Activated CD4-positive, alpha-beta T cell treated with anti-CD3 and anti-CD28 coated beads, Interleukin-2, amount 50 U/mL, for 48 hours (primary cell): Measurements from ENCODE around the gene DUSP22.

ENCODE experiments used
- DNase-seq, 2 experiments: peaks; one replicate each; pipeline ENCODE4 v3.0.0-alpha.2; 2020

DUSP22 gene

DNA sequence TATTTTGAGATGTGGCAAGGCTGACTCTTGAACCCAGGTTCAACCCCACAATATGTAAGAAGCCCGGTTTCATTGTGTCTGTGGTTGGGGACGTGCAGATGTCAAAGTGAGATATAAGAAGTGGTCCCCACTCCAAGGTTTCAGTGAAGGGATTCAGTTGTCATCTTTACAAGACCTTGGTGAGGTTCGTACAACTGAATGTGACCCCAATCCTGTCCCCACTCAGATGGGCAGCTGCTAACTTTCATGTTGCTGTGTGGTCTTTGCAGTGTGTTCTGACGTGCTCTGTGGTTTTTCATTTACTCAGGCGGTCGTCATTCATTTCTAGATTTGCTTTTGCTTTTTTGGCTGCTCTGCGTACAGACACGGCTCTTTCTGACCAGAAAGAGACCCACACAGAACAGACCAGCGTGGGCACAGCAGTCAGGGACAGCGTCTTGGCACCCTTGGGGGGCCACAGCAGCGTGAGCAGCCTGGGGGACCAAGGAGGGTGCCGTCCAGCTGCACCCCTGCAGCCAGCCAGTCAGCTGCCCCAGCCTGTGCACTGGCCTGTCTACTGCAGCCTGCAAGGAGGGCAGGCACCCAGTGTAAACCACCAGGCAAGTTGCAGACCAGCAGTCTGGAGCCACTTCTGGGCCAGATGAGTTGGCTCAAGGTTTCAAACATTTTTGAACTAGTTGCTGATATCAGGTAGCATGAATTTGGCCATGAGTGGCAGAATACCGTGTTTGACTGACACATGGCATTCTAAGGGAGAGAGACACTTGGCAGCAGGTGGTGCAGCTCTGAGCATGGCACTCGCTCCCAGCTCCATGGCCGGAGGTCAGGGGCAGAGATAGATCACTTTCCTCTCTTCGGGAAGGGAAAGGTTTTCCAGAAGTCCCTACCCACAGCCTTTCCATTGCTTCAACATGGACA lies 49.9 kb downstream of the DUSP22 start:
- no peak for DNase-seq

DNA sequence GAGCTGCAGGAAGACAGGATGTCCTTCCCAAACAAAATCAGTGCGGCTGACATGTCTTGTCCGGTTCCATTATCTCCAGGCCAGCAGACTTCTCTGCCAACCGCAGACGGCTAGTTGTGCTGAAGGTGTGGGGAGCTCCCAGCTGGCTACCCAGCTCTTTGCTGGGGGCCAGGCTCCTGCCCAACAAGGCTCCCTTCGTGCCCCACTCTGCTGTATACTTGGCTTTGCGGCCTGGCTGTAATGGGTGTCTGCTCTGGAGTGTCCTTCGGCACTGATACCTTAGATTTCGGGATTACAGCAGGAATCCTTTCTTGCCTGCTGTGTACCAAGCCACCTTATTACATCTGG lies 50.5 kb downstream of the DUSP22 start:
- DNase-seq: no peak

DNA sequence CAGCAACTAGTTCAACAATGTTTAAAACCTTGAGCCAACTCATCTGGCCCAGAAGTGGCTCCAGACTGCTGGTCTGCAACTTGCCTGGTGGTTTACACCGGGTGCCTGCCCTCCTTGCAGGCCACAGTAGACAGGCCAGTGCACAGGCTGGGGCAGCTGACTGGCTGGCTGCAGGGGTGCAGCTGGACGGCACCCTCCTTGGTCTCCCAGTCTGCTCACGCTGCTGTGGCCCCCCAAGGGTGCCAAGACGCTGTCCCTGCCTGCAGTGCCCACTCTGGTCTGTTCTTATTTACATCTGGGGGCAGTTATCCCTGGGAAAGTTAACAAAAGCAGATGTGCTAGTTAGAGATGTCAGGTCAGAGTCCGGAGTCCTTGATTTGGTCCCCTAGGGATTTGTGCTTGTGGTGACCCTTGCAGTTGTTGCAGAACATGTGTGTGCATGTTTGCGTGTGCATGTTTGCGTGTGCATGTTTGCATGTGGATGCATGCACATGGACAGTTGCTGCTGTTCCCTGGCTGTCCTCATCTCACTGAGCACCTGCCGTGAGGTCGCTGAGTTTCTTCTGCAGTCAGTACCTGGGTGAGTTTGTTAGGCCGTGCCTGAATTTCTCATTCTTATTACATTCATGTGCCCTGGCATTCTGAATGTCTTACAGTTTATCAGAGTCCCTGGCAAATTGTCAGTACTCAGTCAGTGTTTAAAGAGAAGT lies 51.1 kb downstream of the DUSP22 start:
- DNase-seq: no peak

DNA sequence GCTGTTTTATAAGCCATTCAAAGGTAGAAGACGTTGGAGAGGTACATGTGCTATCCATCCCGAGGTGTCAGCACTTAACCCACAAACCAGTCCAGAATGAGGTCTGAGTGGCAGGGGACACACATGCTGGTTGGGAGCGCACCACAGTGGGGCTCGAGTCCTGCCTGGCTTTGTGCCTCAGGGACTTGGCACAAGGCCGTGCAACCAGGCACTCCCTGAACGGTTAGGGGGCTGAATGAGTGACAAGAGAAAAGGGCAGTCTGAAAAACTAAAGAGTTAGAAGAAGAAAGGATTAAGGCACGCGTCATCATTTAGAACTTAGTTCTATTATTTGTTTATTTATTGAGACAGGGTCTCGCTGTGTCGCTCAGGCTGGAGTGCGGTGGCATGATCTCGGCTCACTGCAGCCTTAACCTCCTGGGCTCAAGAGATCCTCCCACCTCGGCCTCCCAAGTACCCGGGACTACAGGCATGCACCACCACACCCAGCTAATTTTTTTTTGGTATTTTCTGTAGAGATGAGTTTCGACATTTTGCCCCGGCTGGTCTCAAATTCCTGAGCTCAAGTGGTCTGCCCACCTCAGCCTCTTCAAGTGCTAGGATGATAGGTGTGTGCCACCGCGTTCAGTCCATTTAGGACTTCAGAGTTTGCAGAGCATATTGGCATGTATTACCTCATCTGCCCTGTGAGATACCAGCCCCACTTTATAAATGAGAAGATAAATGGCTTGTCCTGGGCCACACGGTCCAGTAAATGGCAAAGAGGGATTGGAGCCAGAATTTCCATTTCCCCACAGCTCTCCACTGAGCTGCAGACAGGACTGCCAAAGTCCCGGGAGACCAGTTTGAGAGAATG lies 51.9 kb downstream of the DUSP22 start:
- DNase-seq: no peak

DNA sequence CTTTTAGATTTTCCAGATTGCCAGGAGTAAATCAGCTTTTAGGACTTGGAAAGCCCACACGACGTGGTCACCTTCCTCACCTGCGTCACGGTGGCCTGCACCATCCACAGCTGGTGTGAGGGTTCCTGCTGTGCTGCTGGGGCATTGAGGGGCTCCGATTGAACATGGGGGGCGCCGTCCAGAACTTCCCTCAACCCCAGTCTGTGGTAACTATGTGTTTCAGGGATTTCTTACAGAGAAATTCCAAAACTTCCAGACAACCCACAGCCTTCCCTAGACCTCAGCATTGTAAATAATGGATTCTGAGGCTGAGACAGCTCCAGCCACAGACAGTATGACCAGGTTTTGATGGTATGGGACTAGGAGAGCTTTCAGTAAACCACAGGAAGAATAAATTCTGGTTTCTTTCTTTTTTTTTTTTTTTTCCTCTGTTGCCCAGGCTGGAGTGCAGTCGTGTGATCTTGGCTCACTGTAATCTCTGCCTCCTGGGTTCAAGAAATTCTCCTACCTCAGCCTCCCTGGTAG lies 52.6 kb downstream of the DUSP22 start:
- DNase-seq: no peak

DNA sequence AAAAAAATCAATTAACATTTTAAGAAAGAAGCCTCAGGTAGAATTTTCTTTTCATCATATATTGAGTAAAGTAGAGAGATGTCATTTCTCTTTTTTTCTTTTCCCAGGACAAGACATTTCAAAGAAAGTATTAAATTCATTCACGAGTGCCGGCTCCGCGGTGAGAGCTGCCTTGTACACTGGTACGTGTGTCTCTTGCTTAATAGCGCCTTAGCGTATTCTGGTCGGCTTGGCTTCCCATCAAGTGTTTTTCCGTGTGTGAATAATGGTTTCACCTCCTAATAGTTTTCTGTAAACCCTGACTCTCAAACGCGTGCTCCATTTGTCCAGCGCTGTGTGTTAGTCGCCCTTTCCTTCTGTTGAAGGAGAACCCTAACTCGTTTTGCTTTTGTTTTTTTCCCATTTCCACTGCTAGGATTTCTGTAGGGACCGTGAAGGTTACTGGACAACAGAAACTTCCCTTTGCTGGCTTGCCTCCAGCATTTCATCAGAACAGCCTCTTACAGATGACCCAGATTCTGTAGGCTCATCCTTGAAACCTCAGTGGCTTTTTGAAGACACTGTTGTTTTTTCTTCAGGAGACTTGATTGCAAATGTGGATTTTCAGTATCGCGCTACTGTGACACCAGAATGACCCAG lies 53.6 kb downstream of the DUSP22 start:
- no peak for DNase-seq

DNA sequence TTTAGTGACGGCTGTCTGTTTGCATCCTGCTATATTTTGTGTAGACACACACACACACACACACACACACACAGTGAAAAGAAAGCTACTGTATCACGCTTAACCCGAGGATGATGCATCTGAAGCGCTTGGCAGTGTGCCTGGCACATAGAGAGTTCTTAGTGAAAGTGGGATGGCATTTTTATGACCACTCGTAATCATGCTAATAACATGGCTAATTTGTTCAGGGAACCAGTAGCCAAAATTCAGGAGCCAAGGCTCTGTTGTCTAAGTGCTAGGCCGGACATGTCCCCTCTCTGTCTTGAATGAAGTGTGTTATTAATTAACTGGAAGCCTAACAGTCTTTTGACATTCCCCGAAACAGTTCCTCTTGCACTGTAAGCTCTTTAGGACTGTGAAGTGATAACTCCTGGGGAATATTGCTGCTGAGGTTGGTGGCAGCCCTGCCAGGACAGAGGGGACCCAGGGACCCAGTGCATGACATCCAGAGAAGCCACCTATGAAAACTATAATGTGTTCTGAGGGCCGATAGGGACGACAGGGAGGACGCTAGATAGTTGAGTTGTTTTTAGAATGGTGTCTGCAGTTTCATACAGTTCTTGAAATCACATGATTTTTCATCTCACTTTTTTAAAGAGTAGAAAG lies 54.2 kb downstream of the DUSP22 start:
- no peak for DNase-seq

DNA sequence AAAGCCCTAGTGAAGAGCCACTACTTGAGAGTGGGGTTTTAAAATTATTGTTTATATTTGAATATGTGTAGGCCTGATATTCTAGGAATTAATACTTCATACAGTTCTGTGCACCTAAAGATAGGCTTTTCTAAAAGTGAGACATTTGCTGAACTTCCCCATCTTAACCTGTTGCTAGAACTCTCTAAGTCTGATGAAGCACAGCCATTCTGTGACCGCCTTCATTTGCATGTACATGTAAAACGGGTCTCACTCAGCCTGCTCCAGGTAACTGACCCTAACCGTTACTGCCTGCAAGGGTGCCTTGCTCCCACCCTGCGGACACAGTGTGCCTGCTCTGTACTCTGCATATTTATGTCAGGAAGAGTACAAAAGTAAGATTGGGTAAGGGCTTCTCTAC lies 54.9 kb downstream of the DUSP22 start:
- no peak for DNase-seq

DNA sequence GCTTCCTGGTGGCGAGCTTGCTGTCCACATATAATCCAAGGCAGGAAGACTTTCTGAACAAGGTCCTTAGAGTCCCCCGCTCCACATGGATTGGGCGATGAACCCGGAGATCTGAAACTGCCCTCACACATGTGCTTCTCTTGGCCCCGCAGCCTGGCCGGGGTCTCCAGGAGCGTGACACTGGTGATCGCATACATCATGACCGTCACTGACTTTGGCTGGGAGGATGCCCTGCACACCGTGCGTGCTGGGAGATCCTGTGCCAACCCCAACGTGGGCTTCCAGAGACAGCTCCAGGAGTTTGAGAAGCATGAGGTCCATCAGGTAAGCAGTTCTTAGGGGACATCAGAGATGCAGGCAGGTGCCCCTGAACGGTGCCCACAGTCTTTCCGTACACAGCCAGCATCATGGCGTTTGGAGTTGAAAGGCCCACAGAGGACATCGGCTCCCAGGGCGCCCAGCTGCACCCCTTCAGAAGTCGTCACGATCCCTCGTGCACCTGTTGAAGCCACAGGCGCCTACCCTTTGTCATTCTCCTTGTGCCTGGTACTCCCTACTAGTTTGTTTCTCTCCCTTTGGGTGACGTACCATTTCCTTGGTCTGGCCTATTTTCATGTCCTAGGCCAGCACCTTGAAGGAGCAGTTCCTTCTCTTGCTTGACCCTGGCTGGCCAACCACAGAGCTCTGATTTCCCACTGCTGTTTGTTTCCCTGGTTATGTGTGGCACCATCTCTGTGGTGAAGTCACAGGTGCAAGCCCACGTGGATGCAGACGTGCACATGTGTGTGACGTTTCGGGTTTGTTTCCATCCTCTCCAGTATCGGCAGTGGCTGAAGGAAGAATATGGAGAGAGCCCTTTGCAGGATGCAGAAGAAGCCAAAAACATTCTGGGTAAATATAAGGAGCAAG lies 55.9 kb downstream of the DUSP22 start:
- DNase-seq: no peak

DNA sequence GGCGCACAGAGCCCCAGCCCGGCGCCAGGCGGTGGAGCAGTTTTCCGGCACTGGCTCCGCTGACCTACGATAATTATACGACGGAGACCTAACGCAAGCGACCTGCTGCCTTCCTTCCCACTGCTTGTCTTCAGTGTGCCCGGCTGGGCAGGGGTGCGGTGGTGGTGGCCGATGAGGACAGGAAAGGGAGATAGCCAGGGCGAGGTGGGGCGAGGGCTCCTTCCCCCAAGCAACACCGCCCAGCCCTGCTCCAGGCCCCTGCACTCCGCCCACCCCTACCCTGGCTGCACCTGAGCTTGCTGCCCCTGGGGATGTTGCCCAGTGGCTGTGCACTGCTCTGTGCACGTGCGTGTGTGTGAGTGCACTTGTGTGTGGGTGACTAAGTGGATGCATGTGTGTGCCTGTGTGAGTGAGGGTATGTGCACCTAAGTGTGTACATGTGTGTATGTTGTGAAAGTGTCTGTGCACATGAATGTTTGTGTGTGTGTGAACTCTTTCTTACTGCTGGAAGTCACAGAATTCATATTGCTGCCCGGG lies 56.6 kb downstream of the DUSP22 start:
- DNase-seq: no peak

DNA sequence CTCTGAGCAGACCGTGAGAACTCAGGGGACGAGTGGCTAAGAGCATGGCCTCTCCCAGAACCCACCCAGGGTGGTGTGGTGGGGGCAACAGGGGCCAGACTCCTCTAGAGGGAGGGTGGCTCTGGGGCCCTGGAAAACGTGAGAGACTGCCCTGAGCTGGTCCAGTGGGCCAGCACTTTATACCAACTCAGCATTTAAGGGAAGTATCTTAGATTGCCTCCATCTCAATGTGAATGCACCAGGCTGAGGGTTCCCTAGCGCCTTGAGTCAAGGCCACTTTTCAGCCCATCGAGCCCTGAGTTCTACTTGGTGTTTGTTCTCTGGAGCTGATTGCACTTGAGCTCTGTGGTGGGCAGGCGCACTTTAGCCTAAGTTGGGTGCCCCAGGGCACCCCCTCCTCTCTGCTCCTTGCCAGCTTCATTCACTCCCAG lies 57.2 kb downstream of the DUSP22 start:
- DNase-seq: no peak

DNA sequence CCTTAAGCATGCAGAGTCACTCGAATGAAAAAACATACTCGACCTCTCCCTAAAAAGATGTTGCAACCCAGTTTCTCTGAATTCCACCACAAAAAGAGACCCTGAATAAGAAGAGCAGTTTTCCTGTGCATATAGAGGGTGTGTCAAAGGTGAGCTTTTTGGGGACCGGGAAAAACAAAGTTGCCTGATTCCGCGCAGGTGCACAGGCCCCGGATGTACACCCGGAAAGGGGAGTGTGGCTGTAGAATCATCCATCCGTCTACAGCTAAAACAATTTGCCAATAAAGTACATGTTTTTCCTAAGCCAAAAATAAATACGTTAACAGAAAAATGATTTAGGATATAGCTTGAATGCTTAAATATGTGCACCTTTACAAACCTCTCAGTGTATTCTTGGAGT lies 58.1 kb downstream of the DUSP22 start:
- no peak for DNase-seq

DNA sequence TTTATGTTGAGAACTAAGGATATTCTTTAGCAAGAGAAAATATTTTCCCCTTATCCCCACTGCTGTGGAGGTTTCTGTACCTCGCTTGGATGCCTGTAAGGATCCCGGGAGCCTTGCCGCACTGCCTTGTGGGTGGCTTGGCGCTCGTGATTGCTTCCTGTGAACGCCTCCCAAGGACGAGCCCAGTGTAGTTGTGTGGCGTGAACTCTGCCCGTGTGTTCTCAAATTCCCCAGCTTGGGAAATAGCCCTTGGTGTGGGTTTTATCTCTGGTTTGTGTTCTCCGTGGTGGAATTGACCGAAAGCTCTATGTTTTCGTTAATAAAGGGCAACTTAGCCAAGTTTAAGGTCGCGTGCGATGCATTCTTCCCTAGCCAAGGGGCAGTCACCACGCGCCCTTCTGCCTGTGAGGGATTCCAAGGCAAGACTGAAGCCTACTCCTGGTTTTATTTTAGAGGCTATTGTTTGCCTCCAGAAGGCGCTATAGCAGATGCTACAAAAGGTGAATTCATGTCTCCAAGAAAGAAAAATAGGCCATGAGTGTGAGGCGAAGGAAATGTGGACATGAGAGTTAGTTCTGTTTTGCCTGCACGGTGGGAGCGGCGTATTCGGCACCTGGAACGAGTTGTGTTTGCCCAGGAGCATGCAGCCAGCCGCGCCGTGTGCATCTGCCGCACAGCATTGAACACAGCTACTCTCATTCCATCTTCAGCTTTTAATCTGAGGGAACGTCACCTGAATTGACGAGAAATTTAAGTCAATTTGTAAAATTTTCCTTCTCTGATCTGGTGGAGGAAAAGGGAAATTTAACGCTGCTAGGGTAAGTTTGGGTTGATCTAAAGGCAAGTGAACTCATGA lies 59.0 kb downstream of the DUSP22 start:
- no peak for DNase-seq

DNA sequence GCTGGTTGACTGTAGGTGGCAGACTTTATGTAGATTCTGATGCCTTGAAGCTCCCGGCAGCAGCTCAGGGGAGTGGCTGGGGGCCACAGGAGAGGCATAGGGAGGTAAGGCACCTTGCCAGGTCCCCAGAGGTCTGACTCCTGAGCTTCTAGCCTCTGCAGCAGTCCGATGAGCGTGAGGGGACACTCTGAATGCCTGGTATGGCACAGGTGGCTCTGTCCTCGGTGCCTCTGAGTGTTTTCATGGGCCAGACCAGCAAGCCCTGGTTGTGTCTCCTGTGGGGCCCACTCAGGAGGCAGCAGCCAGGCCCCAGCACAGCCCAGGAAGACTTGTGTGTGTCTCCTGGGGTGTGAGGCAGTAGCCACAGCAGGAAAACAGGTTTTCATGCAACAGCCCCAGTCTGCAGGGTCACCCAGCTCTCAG lies 59.6 kb downstream of the DUSP22 start:
- no peak for DNase-seq

DNA sequence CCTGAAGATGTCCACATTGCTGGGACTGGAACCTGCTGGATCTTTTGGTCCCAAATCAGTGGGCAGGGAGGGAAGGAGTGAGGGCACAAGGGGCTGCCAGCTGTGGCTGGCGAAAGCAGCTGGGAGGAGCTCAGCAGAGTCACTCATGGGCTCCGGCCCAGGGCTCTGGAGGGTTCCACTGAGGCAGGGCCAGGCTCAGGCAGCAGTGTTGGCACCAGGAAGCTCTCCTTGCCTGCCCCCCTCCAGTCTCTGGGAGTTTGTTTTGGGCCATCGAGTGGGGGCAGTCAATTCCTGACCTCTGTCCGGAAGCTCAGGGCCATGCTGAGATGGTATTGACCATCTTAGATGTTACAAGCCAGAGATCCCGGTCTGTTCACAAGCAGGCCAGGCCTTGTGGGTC lies 60.2 kb downstream of the DUSP22 start:
- no peak for DNase-seq

DNA sequence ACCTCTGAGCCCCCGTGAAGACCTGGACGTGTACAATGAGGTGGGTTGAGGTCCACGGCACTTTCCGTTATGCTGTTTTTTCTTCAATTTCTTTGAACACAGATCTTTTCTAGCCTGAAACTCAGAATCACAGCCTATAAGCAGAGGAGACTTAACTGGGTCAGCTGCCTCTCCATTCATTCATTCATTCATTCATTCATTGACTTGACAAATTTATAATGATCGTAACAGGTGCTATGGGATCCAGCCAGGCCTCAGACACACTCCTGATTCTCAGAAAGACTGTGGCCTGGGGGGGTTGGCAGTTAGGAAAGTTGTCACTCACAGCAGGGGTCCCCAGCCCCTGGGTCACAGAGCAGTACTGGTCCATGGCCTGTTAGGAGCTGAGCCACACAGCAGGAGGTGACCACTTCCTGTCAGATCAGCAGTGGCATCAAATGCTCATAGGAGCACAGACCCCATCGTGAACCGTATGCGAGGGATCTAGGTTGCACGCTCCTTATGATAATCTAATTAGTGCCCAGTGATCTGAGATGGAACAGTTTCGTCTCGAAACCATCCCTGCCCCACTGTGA lies 60.7 kb downstream of the DUSP22 start:
- no peak for DNase-seq

DNA sequence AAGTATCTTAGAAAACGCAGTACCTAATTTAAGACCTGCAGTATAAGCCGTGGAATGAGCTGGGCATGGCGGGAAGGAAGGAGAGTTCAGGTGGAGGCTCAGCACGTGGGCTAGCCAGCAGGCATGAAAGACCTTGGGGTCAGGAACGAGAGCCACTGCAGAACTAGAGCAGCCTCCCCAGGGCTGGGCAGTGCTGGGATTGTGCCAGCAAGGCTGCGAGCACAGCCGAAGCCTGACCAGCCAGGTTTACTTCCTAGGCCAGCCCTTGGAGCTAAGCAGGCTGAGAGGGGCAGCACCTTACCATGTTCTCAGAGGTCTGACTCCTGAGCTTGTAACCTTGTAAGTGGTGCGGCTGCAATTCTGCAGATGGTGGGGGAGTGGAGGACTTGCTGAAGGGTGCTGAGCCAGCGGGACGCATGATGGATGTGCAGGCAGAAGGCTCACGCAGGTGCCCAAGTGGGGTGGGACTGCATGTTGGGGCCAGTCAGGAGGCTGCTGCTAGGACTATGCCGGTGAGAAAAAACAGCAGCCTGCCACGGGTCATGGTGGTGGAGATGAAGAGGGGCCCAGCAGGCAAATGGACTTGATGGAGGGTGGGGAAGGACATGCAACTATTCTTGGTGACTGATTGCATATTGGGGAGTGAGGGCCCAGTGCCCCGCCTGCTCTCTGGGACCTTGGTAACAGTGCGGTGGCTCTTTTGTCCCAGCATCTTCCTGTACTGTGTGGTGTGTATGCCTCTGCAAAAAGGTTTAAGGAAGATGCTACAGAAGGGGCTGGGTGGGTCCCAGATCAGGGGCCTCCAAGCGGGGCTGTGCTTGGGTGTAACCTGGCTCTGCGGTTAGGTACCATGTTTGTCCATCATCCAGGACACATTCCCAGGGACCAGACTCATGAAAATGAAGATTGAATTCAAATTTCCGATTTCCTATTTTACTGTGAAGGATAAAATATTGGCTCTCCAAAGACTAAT lies 61.6 kb downstream of the DUSP22 start:
- no peak for DNase-seq
